IPS-18a (cell line): ENCODE results near the gene EIPR1.
"Not testable (repeated sequence)": the region's sequence is repeated elsewhere in the genome, so short reads cannot be mapped to it uniquely, and the experiment has no call there.

ENCODE experiments used
- H3K27ac ChIP-seq: one replicate; pipeline ENCODE4 v1.5.1; 2013; ENCODE audit warnings: low read length
- H3K27me3 ChIP-seq: one replicate; pipeline ENCODE4 v1.6.1; 2013; ENCODE audit warnings: mild to moderate bottlenecking, low read length; ENCODE audit not compliant: control insufficient read depth, insufficient read depth
- H3K36me3 ChIP-seq: one replicate; pipeline ENCODE4 v1.6.1; 2013; ENCODE audit warnings: low read depth, low read length; ENCODE audit not compliant: control insufficient read depth
- H3K4me1 ChIP-seq: one replicate; pipeline ENCODE4 v1.6.1; 2013; ENCODE audit warnings: low read depth, low read length; ENCODE audit not compliant: control insufficient read depth
- H3K4me3 ChIP-seq: one replicate; pipeline ENCODE4 v1.5.1; 2013; ENCODE audit warnings: low read length
- H3K9ac ChIP-seq: one replicate; pipeline ENCODE4 v1.6.1; 2013; ENCODE audit warnings: mild to moderate bottlenecking, low read length, moderate library complexity
- H3K9me3 ChIP-seq: one replicate; pipeline ENCODE4 v1.6.1; 2013; ENCODE audit warnings: low read depth, low read length; ENCODE audit not compliant: control insufficient read depth

The EIPR1 gene

DNA sequence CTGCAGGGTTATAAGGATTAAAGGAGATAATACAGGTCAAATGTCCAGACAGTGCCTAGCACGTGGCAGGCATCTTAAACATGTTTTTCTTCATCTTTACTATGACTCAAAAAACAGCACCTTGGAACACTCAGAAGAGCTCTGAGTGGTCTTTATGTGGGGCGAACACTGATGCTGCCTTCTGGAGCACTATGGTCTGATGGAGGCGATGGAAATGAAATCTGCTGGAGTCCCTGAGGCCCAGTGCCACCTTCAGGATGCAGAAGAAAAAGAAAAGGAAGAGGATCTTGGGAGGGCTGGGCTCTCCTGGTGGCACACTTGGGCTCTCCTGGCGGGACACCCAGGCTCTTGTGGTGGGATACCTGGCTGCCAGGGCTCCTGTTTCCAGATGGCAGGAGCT lies 171.8 kb downstream of the EIPR1 start:
- no peaks in the 10 kb centered on the region for H3K27me3 ChIP-seq
- H3K9me3 ChIP-seq, result no peaks in the 10 kb centered on the region
- H3K27ac ChIP-seq, result no peak overlapping the region
- H3K4me3 ChIP-seq, result no peak overlapping the region
- no peaks in the 10 kb centered on the region for H3K4me1 ChIP-seq
- no peak overlapping the region for H3K9ac ChIP-seq
- no peaks in the 10 kb centered on the region for H3K36me3 ChIP-seq

DNA sequence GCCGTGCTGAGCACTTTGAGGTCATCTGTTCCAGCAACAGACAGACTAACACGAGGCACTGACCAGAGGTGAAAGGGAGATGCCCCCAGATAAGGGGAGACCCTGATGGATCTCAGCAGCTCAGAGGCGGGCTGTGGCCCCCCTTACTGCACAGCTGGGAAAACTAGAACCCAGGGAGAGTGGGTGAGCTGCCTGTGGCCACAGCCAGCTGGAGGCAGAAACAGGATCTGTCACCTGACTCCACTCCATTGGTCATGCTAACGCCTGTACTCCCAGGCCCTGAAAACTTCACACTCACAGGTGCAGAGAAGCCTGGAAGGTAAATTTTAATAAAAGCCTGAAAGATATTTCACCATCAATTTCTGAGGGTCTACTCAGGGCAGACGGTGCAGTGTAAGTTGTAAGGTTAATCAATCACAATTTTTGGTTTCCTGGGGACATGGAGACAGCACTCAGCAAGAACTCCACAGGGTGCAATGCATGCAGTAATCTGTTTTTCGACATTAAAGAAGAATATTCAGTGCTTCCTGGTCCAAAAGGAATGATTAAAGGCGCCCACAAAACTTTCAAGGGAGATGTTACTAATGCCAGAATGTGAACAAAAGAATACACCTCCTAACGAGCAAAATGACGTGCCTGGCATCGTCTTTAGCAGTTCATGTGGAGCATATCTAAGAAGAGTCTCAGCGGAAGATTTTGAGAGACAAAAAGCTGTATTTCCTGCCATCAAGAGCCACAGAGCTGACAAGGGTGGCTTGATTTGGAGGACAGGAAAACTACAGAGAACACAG lies 173.4 kb downstream of the EIPR1 start:
- H3K27me3 ChIP-seq, result no peaks in the 10 kb centered on the region
- no peaks in the 10 kb centered on the region for H3K9me3 ChIP-seq
- H3K4me1 ChIP-seq, result no peaks in the 10 kb centered on the region
- H3K36me3 ChIP-seq, result no peaks in the 10 kb centered on the region
- no peak overlapping the region for H3K4me3 ChIP-seq
- H3K27ac ChIP-seq, result no peak overlapping the region
- H3K9ac ChIP-seq, result no peak overlapping the region

DNA sequence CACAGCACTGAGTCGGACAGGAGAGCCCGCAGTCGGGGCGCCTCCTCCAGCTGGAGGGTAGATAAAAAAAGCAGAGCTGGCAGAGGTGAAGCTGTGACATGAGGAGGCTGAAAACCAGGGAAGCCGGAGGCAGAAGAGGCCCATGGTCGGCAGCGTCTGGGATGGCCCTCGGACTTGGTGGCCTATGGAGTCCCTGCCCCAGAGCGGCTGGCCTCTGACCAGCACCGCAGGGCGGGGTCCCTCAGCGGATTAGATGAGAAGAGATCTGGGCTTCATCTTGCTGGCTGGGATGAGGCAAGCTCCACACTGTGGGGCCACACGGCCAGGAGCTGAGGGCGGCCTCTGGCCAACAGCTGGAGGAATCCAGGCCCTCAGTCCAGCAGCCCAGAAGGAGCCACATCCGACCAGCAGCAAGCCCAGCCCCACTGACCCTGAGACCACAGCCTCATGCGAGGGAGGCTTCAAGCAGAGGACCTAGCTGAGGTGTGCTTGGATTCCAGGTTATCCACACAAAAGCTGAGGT lies 174.1 kb downstream of the EIPR1 start:
- no peak overlapping the region for H3K9ac ChIP-seq
- H3K4me3 ChIP-seq, result no peak overlapping the region
- no peaks in the 10 kb centered on the region for H3K4me1 ChIP-seq
- no peaks in the 10 kb centered on the region for H3K36me3 ChIP-seq
- no peak overlapping the region for H3K27ac ChIP-seq
- no peaks in the 10 kb centered on the region for H3K27me3 ChIP-seq
- no peaks in the 10 kb centered on the region for H3K9me3 ChIP-seq

GRCh38 chr2:3202926-3203325 lies 174.7 kb downstream of the EIPR1 start:
- H3K36me3 ChIP-seq, result no peaks in the 10 kb centered on the region

GRCh38 chr2:3201281-3201680 lies 176.3 kb downstream of the EIPR1 start:
- H3K9ac ChIP-seq, result no peak overlapping the region
- no peaks in the 10 kb centered on the region for H3K36me3 ChIP-seq
- H3K4me3 ChIP-seq, result no peak overlapping the region
- peaks cover 14% of the 10 kb centered on the region for H3K4me1 ChIP-seq
- H3K27ac ChIP-seq, result no peak overlapping the region
- H3K27me3 ChIP-seq, result no peaks in the 10 kb centered on the region
- no peaks in the 10 kb centered on the region for H3K9me3 ChIP-seq

More at GRCh38 chr2:3202926-3203325, 174.7 kb downstream of the EIPR1 start:
- Histone ChIP-seq H3K27me3 (no peaks in the 10 kb centered on the region), H3K27ac (no peak overlapping the region), H3K4me3 (no peak overlapping the region), H3K9me3 (no peaks in the 10 kb centered on the region), H3K9ac (no peak overlapping the region), H3K4me1 (peaks cover 5% of the 10 kb centered on the region)

DNA sequence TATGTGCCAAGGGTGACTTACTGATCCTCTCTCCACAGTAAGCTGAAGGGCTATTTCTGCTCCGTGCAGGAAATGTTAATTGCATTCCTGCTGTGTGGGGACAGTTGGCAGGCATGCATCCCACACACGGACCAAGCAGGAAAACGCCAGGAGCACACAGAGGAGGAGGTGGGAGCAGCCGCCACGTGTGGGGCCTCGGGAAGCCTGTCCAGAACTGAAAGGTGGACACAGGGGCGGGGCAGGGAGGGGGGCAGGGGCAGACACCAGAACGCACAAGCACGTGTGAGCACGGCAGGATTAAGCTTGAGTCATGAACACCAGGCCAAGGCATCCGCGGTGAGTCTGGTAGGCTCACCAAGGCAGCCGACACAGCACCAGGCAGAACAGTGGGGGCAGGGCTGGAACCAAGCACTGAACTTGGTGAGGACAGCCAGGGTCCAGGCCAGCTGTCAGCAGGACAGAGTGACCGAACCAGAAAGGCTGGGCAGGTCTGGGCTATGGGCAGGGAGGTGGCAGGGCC lies 177.1 kb downstream of the EIPR1 start:
- Histone ChIP-seq H3K27ac (no peak overlapping the region), H3K36me3 (no peaks in the 10 kb centered on the region), H3K9ac (no peak overlapping the region), H3K27me3 (no peaks in the 10 kb centered on the region), H3K9me3 (no peaks in the 10 kb centered on the region), H3K4me1 (peaks cover 14% of the 10 kb centered on the region), H3K4me3 (no peak overlapping the region)

DNA sequence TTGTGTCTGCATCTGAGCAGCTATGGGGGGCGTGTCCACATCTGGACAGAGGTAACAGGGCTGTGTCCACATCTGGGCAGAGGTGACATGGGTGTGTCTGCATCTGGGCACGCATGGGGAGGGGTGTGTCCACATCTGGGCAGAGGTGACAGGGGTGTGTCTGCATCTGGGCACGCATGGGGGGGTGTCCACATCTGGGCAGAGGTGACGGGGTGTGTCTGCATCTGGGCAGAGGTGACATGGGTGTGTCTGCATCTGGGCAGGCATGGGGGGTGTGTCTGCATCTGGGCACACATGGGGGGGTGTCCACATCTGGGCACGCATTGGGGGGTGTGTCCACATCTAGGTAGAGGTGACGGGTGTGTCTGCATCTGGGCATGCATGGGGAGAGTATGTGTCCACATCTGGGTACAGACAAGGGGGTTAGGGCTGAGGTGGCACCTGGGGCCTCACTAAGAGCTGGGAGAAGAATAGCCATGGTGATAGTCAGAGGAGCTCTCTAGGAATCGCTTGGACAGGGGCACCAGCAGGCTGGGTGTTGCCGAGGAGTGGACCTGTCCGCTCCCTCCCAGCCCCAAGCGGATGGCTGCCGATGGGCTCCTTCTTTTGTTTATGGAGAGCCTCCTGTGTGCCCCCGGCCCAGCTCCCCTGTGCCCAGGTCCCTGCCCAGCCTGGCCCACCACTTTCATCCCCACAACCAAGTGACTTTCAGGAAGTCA lies 177.8 kb downstream of the EIPR1 start:
- Histone ChIP-seq H3K27me3 (no peaks in the 10 kb centered on the region), H3K36me3 (no peaks in the 10 kb centered on the region), H3K4me3 (no peak overlapping the region), H3K9ac (no peak overlapping the region), H3K9me3 (no peaks in the 10 kb centered on the region), H3K27ac (no peak overlapping the region), H3K4me1 (peaks cover 14% of the 10 kb centered on the region)

DNA sequence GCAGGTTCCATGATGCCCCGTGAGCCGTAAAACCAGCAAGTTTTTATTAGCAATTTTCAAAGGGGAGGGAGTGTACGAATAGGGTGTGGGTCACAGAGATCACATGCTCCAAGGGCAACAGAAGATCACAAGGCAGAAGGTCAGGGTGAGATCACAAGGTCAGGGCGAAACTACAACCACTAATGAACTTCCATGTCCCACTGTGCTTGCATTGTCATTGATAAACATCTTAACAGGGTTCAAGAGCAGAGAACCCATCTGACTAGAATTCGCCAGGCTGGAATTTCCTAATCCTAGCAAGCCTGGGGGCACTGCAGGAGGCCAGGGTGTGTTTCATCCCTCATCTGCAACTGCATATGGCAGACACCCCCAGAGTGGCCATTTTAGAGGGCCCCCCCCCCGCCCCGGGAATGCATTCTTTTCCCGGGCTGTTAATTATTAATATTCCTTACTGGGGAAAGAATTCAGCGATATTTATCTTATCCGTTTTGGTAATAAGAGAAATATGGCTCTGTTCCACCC lies 178.9 kb downstream of the EIPR1 start:
- not testable (repeated sequence) for H3K4me3 ChIP-seq, H3K27me3 ChIP-seq, H3K36me3 ChIP-seq, H3K9me3 ChIP-seq, H3K27ac ChIP-seq, H3K9ac ChIP-seq
- peaks cover 14% of the 10 kb centered on the region for H3K4me1 ChIP-seq

DNA sequence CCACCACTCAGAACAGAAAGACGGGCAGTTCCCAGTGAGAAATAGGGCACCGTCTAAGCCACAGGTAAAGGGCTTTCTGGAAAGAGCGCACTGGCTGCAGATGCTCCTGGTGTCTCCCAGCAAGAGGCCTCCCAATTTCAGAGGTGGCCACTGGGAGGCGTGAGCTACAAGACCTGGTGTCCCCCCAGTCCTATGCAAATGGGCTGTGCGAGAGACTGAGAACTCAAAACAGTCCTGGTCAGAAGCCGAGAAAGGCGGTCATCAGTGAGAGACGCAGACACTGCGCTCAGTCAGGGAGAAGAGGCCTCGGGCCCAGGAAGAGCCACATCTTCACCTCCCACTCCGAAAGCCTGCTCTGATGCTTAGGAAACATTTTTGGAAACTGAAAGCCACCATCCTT lies 179.5 kb downstream of the EIPR1 start:
- Histone ChIP-seq H3K9ac (no peak overlapping the region), H3K36me3 (peaks cover 8% of the 10 kb centered on the region), H3K27me3 (no peaks in the 10 kb centered on the region), H3K27ac (no peak overlapping the region), H3K4me3 (no peak overlapping the region), H3K4me1 (peaks cover 14% of the 10 kb centered on the region), H3K9me3 (no peaks in the 10 kb centered on the region)

- H3K4me3 ChIP-seq, result no peak overlapping the region
- no peak overlapping the region for H3K27ac ChIP-seq
- no peak overlapping the region for H3K9ac ChIP-seq
- H3K4me1 ChIP-seq, result peaks cover 14% of the 10 kb centered on the region
- H3K36me3 ChIP-seq, result peaks cover 12% of the 10 kb centered on the region
- no peaks in the 10 kb centered on the region for H3K27me3 ChIP-seq
- H3K9me3 ChIP-seq, result no peaks in the 10 kb centered on the region
Measured at GRCh38 chr2:3197308-3197707, 180.3 kb downstream of the EIPR1 start.

DNA sequence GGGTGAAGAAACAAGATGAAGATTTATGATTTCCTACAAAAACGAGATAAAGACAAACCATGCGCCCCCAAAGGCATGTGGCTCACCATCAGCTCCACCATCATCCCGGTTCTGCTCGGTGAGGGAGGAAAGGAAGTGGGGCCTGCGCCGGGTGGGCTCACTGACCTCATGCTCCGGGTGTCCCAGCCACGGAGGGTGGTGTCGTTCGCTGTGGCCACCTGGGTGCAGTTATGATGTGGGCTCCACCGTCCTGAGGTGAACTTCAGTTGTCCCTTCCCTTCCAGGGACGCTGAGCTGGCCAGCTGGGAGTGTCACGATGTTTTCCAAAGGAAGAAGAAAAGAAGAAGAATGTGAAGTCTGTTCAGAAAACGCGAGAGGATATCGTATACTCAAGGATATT lies 180.9 kb downstream of the EIPR1 start:
- H3K27ac ChIP-seq, result no peak overlapping the region
- H3K27me3 ChIP-seq, result no peaks in the 10 kb centered on the region
- no peaks in the 10 kb centered on the region for H3K9me3 ChIP-seq
- peaks cover 18% of the 10 kb centered on the region for H3K36me3 ChIP-seq
- H3K4me3 ChIP-seq, result no peak overlapping the region
- H3K9ac ChIP-seq, result no peak overlapping the region
- H3K4me1 ChIP-seq, result peaks cover 14% of the 10 kb centered on the region
